ENCODE measurements around the gene PPP2R3A.

The PPP2R3A gene

DNA sequence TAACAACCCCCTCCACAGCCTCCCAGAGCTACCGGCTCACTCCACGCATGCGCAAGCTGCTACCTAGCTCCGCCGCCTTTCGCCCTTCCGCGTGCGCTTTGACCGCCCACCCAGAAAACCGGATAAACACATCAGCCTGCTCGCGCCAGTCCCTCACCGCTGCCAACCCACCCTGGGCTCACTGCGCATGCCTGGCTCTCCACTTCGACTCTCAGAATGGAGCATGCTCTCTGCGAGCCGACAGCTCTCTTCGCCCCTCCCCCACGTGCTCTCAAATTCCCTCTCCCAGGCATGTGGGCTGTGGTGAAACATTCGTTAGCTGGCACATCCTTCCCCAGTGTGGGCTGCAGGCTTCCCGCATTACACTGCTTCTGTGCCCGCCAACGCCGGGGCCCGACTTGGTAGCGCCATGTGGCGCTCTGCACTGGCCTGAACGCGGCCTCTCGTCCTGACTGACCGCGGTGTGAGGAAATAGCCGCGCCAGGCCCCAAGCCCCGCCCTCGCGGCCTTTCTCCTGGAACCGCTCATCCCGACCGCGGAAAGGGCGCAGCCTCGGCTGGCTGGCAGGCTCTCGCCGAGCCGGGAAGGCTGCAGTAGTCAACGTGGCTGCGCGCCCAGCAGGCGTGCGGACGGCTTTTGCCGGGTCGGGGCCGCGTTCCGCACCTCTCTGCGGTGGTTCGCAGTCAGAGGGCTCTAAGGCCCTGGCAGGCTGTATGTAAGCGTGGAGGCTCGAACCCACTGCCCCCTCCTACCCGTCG, 231.1 kb downstream of the PPP2R3A start:
- DNase-seq = peak; percentile 100

DNA sequence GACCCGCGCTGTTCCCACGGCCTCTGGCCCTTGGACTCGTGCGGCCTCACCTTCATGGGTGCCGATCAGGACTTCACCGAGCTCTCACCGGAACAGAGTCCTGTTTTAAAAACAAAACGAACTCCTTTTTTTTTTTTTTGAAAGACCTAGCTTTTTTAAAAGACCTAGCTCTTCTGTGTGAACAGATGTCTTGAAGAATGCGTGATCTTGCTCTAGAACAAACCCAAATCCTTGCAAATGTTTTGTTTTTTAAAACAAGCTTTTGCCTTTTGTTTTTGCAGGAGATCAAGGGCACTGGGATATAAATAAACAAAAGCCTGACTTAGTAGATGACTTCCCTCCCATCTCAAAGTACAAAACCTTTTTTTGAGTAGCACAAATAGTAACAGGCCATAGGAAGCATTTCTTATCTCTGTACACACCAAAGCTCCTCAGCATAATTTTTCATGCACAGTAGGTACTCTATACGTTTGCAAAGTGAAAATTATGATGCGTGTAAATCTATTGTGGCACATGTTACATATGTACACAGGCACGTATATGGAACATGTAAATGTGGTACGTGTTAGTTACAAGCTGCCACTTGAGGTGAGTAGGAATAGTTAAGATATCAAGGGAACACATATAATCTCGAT, 231.7 kb downstream of the PPP2R3A start:
- no peak for DNase-seq

Measured in activated CD4-positive, alpha-beta T cell treated with anti-CD3 and anti-CD28 coated beads, Interleukin-10, Interleukin-2, amounts not matched to agents 100 ng/mL and 50 ng/mL, durations not matched to agents 16 hours and 8 hours (primary cell).